GM23248 (cell line): ENCODE measurements around the gene TMEM35B. TPM values are rescaled to one million over a fixed set of nuclear protein-coding genes. Genes with fewer than 3 reads are reported as not detected.
"Not testable (repeated sequence)": the region's sequence is repeated elsewhere in the genome, so short reads cannot be mapped to it uniquely, and the experiment has no call there.

Experiments
- DNase-seq: peaks from one replicate; pipeline ENCODE4 v3.0.0-alpha.2; 2015
- H2AFZ ChIP-seq: fragments of 200-600 bp; sonication (generic); 2 replicates; pipeline ENCODE4 v1.6.1; 2016; ENCODE audit warnings: antibody characterized with exemption
- H3F3A ChIP-seq: fragments of 200-600 bp; sonication (generic); 2 replicates; pipeline ENCODE4 v1.6.1; 2016; ENCODE audit warnings: mild to moderate bottlenecking, antibody characterized with exemption, mixed run types; ENCODE audit not compliant: insufficient read depth
- H3K27ac ChIP-seq: fragments of 200-600 bp; sonication (generic); 2 replicates; pipeline ENCODE4 v1.5.1; 2016; ENCODE audit warnings: mild to moderate bottlenecking
- H3K27me3 ChIP-seq: fragments of 200-600 bp; sonication (generic); replicated peaks from 2 replicates; pipeline ENCODE4 v1.6.1; 2016; ENCODE audit warnings: mild to moderate bottlenecking; ENCODE audit not compliant: insufficient read depth
- H3K36me3 ChIP-seq: fragments of 200-600 bp; sonication (generic); 2 replicates; pipeline ENCODE4 v1.6.1; 2016; ENCODE audit warnings: low read depth, mild to moderate bottlenecking
- H3K4me1 ChIP-seq: fragments of 200-600 bp; sonication (generic); 2 replicates; pipeline ENCODE4 v1.6.1; 2016; ENCODE audit warnings: mild to moderate bottlenecking; ENCODE audit not compliant: insufficient read depth
- H3K4me2 ChIP-seq: fragments of 200-600 bp; sonication (generic); one replicate; pipeline ENCODE4 v1.6.1; 2016; ENCODE audit warnings: mild to moderate bottlenecking; ENCODE audit not compliant: unreplicated experiment
- H3K4me3 ChIP-seq: fragments of 200-600 bp; sonication (generic); 2 replicates; pipeline ENCODE4 v1.5.1; 2016; ENCODE audit warnings: mild to moderate bottlenecking
- H3K79me2 ChIP-seq: fragments of 200-600 bp; sonication (generic); 2 replicates; pipeline ENCODE4 v1.6.1; 2016; ENCODE audit warnings: mild to moderate bottlenecking; ENCODE audit not compliant: insufficient read depth
- H3K9ac ChIP-seq: fragments of 200-600 bp; sonication (generic); 2 replicates; pipeline ENCODE4 v1.6.1; 2016; ENCODE audit warnings: mild to moderate bottlenecking
- H3K9me2 ChIP-seq: fragments of 200-600 bp; sonication (generic); 2 replicates; pipeline ENCODE4 v1.6.1; 2016; ENCODE audit warnings: mixed run types, mild to moderate bottlenecking, moderate library complexity; ENCODE audit not compliant: insufficient read depth
- H3K9me3 ChIP-seq: fragments of 200-600 bp; sonication (generic); one replicate; pipeline ENCODE4 v1.6.1; 2017; ENCODE audit warnings: low read depth
- H4K20me1 ChIP-seq: fragments of 200-600 bp; sonication (generic); 2 replicates; pipeline ENCODE4 v1.6.0; 2016; ENCODE audit not compliant: insufficient read depth
- EZH2 ChIP-seq: fragments of 200-600 bp; sonication (generic); IDR thresholded peaks from 2 replicates; pipeline ENCODE4 v1.6.1; 2018; ENCODE audit warnings: antibody characterized with exemption, mild to moderate bottlenecking; ENCODE audit not compliant: insufficient read depth, poor library complexity, severe bottlenecking
- EZH2phosphoT487 ChIP-seq: fragments of 200-600 bp; sonication (generic); IDR thresholded peaks from 2 replicates; pipeline ENCODE4 v1.6.1; 2018; ENCODE audit warnings: antibody characterized with exemption, moderate library complexity, mild to moderate bottlenecking, low read depth; ENCODE audit not compliant: insufficient read depth
- WGBS, 2 experiments: methylation state at CpG; one replicate each; pipeline ENCODE4 v1.1.6; 2015 to 2017; ENCODE audit warnings: low lambda C conversion rate in 2 of 2, low coverage in 1 of 2; ENCODE audit errors: missing lambda C conversion rate in 2 of 2; 5-methylcytosine and 5-hydroxymethylcytosine counted together
- in situ Hi-C: fragments of 300-500 bp; cut with MboI; formaldehyde crosslinking; loops from 2 replicates; pipeline ENCODE4 v1.15.0; 2020
- polyA plus RNA-seq: library from polyadenylated mRNA; unstranded; fragments of >200 nt; fragmentation: Nextera tagmentation; extraction: Ambion mirVana; gene quantifications from 2 replicates; pipeline ENCODE4 v1.2.1, GENCODE V29; 2016
- total RNA-seq: library from RNA; depleted of rRNA; stranded (reverse); fragments of >200 nt; shearing (Covaris generic); gene quantifications from 2 replicates; pipeline ENCODE4 v1.2.3, GENCODE V29; 2014

Gene TMEM35B
- total and polyA plus RNA-seq, 2 experiments from 2014 or later, result 49.9 to 114 TPM

- no peak overlapping the region for H3K4me3 ChIP-seq
- WGBS, 2 experiments, result 70 to 75% methylated on average over 3 of the region's 3 CpGs
- no peaks in the 10 kb centered on the region for H3K9me3 ChIP-seq
- H4K20me1 ChIP-seq, result no peaks in the 10 kb centered on the region
- no peak overlapping the region for H2AFZ ChIP-seq
- no peak overlapping the region for H3K27ac ChIP-seq
- no peaks in the 10 kb centered on the region for H3K4me1 ChIP-seq
- DNase-seq, result no peak
- TF ChIP-seq EZH2 (no peak), EZH2phosphoT487 (no peak)
- no peaks in the 10 kb centered on the region for H3F3A ChIP-seq
- no peaks in the 10 kb centered on the region for H3K27me3 ChIP-seq
- no peaks in the 10 kb centered on the region for H3K36me3 ChIP-seq
- no peak overlapping the region for H3K9ac ChIP-seq
- in situ Hi-C loops, result no loop called here
- H3K79me2 ChIP-seq, result no peaks in the 10 kb centered on the region
- no peaks in the 10 kb centered on the region for H3K9me2 ChIP-seq
- H3K4me2 ChIP-seq, result no peak overlapping the region
These were observed 9.8 kb downstream of the TMEM35B start for GRCh38 chr1:34975338-34975737.

- Histone ChIP-seq H3K9me3 (no peaks in the 10 kb centered on the region), H3K27ac (no peak overlapping the region), H3K9ac (no peak overlapping the region), H3K4me2 (no peak overlapping the region), H2AFZ (no peak overlapping the region), H3K4me1 (no peaks in the 10 kb centered on the region), H3K27me3 (no peaks in the 10 kb centered on the region), H3K9me2 (no peaks in the 10 kb centered on the region), H4K20me1 (no peaks in the 10 kb centered on the region), H3F3A (no peaks in the 10 kb centered on the region), H3K36me3 (no peaks in the 10 kb centered on the region), H3K4me3 (no peak overlapping the region), H3K79me2 (no peaks in the 10 kb centered on the region)
- WGBS, 2 experiments, result 72 to 76% methylated on average over 8 of the region's 8 CpGs
- in situ Hi-C loops, result no loop called here
- no peak for DNase-seq
- TF ChIP-seq EZH2, result no peak
- TF ChIP-seq EZH2phosphoT487, result no peak
These were observed 10.5 kb downstream of the TMEM35B start for GRCh38 chr1:34974626-34975025.

- H4K20me1 ChIP-seq, result no peaks in the 10 kb centered on the region
- in situ Hi-C loops, result no loop called here
- H3K27me3 ChIP-seq, result no peaks in the 10 kb centered on the region
- H3K4me1 ChIP-seq, result no peaks in the 10 kb centered on the region
- H3K4me2 ChIP-seq, result no peak overlapping the region
- no peaks in the 10 kb centered on the region for H3K9me2 ChIP-seq
- WGBS, 2 experiments, result 62 to 66% methylated on average over 3 of the region's 3 CpGs
- no peak overlapping the region for H3K9ac ChIP-seq
- H3K4me3 ChIP-seq, result no peak overlapping the region
- H3K9me3 ChIP-seq, result no peaks in the 10 kb centered on the region
- no peak overlapping the region for H2AFZ ChIP-seq
- no peaks in the 10 kb centered on the region for H3K36me3 ChIP-seq
- H3K79me2 ChIP-seq, result no peaks in the 10 kb centered on the region
- no peaks in the 10 kb centered on the region for H3F3A ChIP-seq
- no peak overlapping the region for H3K27ac ChIP-seq
- TF ChIP-seq EZH2 (no peak), EZH2phosphoT487 (no peak)
- peak; percentile 38 for DNase-seq
These were observed 11.8 kb downstream of the TMEM35B start for GRCh38 chr1:34973326-34973725.

GRCh38 chr1:34970829-34971228, 14.3 kb downstream of the TMEM35B start:
- H3K4me1 ChIP-seq, result no peaks in the 10 kb centered on the region
- 10 to 13% methylated on average over 5 of the region's 5 CpGs for WGBS, 2 experiments
- no peak overlapping the region for H3K9ac ChIP-seq
- DNase-seq, result no peak
- no peak overlapping the region for H3K27ac ChIP-seq
- H3K9me3 ChIP-seq, result no peaks in the 10 kb centered on the region
- no peaks in the 10 kb centered on the region for H3K79me2 ChIP-seq
- no peak overlapping the region for H3K4me2 ChIP-seq
- H3K9me2 ChIP-seq, result no peaks in the 10 kb centered on the region
- H3K36me3 ChIP-seq, result no peaks in the 10 kb centered on the region
- TF ChIP-seq EZH2, result no peak
- TF ChIP-seq EZH2phosphoT487, result no peak
- in situ Hi-C loops, result no loop called here
- H3K27me3 ChIP-seq, result no peaks in the 10 kb centered on the region
- no peaks in the 10 kb centered on the region for H3F3A ChIP-seq
- no peak overlapping the region for H3K4me3 ChIP-seq
- H4K20me1 ChIP-seq, result no peaks in the 10 kb centered on the region
- no peak overlapping the region for H2AFZ ChIP-seq

GRCh38 chr1:34970220-34970735, 14.9 kb downstream of the TMEM35B start:
- 88 to 89% methylated on average over 5 of the region's 5 CpGs for WGBS, 2 experiments
- Histone ChIP-seq H3K4me3 (no peak overlapping the region), H3K4me2 (no peak overlapping the region), H3K9me2 (no peaks in the 10 kb centered on the region), H3K36me3 (no peaks in the 10 kb centered on the region), H3K27me3 (no peaks in the 10 kb centered on the region), H3K27ac (no peak overlapping the region), H3K79me2 (no peaks in the 10 kb centered on the region), H3K9ac (no peak overlapping the region), H3K9me3 (no peaks in the 10 kb centered on the region), H3F3A (no peaks in the 10 kb centered on the region), H4K20me1 (no peaks in the 10 kb centered on the region), H2AFZ (no peak overlapping the region), H3K4me1 (no peaks in the 10 kb centered on the region)
- in situ Hi-C loops, result no loop called here
- peak; percentile 19 for DNase-seq
- TF ChIP-seq EZH2phosphoT487 (no peak), EZH2 (no peak)

- H3K4me2 ChIP-seq, H3F3A ChIP-seq, H3K27me3 ChIP-seq, H3K79me2 ChIP-seq, H3K27ac ChIP-seq, H3K36me3 ChIP-seq, H4K20me1 ChIP-seq, H3K9me2 ChIP-seq, DNase-seq, in situ Hi-C loops, H3K9me3 ChIP-seq, H3K4me3 ChIP-seq, H2AFZ ChIP-seq, H3K9ac ChIP-seq, H3K4me1 ChIP-seq: not testable (repeated sequence)
- 39 to 53% methylated on average over 3 of the region's 3 CpGs for WGBS, 2 experiments
These were observed 16.9 kb downstream of the TMEM35B start for GRCh38 chr1:34968297-34968696.

- H3K9me2 ChIP-seq, H3K4me2 ChIP-seq, DNase-seq, H3K27me3 ChIP-seq, H3K36me3 ChIP-seq, H3K4me1 ChIP-seq, H3K4me3 ChIP-seq, H3F3A ChIP-seq, H3K9ac ChIP-seq, H3K9me3 ChIP-seq, H4K20me1 ChIP-seq, in situ Hi-C loops, H2AFZ ChIP-seq, H3K79me2 ChIP-seq, H3K27ac ChIP-seq: not testable (repeated sequence)
- no CpG with 5 or more reads among the region's 36 CpGs for WGBS, 2 experiments
These were observed 17.5 kb downstream of the TMEM35B start for GRCh38 chr1:34967672-34968071.
